Panc1 (cell line): Measurements from ENCODE around the gene CCDC171.

ENCODE experiments used
- POLR2AphosphoS5 ChIP-seq: IDR thresholded peaks from 2 replicates; pipeline ENCODE4 v1.6.1; 2012; ENCODE audit warnings: mild to moderate bottlenecking, low read depth, low read length, moderate library complexity
- SIN3A ChIP-seq: IDR thresholded peaks from 2 replicates; pipeline ENCODE4 v1.6.1; 2012; ENCODE audit warnings: low read depth, mild to moderate bottlenecking, low read length, moderate library complexity, borderline replicate concordance; ENCODE audit not compliant: insufficient read depth
- TCF7L2 ChIP-seq: IDR thresholded peaks from 2 replicates; pipeline ENCODE4 v1.6.1; 2011; ENCODE audit warnings: mild to moderate bottlenecking, low read depth, low read length, inconsistent platforms
- TF ChIP-seq, protein P1 (sequence below): fragments of 450-650 bp; IDR thresholded peaks from 2 replicates; pipeline ENCODE4 v1.5.1; 2017; ENCODE audit warnings: mild to moderate bottlenecking

DNA sequence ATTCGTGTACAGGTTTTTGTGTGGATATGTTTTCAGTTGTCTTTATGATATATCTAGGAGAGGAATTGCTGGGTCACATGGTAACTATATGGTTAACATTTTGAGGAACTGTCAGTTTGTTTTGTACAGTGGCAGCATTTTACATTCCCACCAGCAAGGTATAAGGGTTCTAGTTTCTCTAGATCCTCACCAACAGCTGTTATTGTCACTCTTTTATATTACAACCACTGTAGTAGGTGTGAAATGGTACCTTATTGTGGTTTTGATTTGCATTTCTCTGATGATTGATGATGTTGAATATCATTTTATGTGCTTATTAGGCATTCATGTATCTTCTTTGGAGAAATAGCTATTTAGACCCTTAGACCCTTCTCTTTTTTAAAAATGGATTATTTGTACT is 82.9 kb downstream of the CCDC171 start:
- TF ChIP-seq, protein P1, sequence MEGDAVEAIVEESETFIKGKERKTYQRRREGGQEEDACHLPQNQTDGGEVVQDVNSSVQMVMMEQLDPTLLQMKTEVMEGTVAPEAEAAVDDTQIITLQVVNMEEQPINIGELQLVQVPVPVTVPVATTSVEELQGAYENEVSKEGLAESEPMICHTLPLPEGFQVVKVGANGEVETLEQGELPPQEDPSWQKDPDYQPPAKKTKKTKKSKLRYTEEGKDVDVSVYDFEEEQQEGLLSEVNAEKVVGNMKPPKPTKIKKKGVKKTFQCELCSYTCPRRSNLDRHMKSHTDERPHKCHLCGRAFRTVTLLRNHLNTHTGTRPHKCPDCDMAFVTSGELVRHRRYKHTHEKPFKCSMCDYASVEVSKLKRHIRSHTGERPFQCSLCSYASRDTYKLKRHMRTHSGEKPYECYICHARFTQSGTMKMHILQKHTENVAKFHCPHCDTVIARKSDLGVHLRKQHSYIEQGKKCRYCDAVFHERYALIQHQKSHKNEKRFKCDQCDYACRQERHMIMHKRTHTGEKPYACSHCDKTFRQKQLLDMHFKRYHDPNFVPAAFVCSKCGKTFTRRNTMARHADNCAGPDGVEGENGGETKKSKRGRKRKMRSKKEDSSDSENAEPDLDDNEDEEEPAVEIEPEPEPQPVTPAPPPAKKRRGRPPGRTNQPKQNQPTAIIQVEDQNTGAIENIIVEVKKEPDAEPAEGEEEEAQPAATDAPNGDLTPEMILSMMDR: no peak
- no peak for TF ChIP-seq POLR2AphosphoS5
- TF ChIP-seq SIN3A: no peak
- no peak for TF ChIP-seq TCF7L2
